Measurements from ENCODE around the gene NTN5.
"Not testable (repeated sequence)": the region's sequence is repeated elsewhere in the genome, so short reads cannot be mapped to it uniquely, and the experiment has no call there.

The NTN5 gene

GRCh38 chr19:48672994-48673393 is at the start of gene NTN5:
Gene NTN5, minus strand, starts transcription at chr19:48673017. Its CDS starts 2,031 bp downstream, at chr19:48670986.
- no peak for DNase-seq

GRCh38 chr19:48722196-48722708 is 49.4 kb upstream of the NTN5 start:
- DNase-seq = no peak

- DNase-seq = peak; percentile 93
Measured at GRCh38 chr19:48720613-48721296, 47.9 kb upstream of the NTN5 start.

GRCh38 chr19:48720251-48720612 is 47.4 kb upstream of the NTN5 start:
- no peak for DNase-seq

- DNase-seq = no peak
Measured at GRCh38 chr19:48719263-48720171, 46.7 kb upstream of the NTN5 start, which contains the start of gene MAMSTR. Gene MAMSTR, minus strand, starts transcription at chr19:48719725. Its CDS starts 694 bp downstream, at chr19:48719031.

GRCh38 chr19:48718711-48719231 is 46.0 kb upstream of the NTN5 start:
- no peak for DNase-seq

GRCh38 chr19:48718106-48718505 is 45.3 kb upstream of the NTN5 start:
- DNase-seq = not testable (repeated sequence)

GRCh38 chr19:48716562-48717291 is 43.9 kb upstream of the NTN5 start:
- DNase-seq = no peak

- DNase-seq = no peak
Measured at GRCh38 chr19:48715681-48716171, 42.9 kb upstream of the NTN5 start.

GRCh38 chr19:48714759-48715675 is 42.2 kb upstream of the NTN5 start:
- no peak for DNase-seq

- peak; percentile 98 for DNase-seq
Measured at GRCh38 chr19:48713864-48714755, 41.3 kb upstream of the NTN5 start.

- DNase-seq = no peak
Measured at GRCh38 chr19:48713041-48713863, 40.4 kb upstream of the NTN5 start.

GRCh38 chr19:48711106-48711662 is 38.4 kb upstream of the NTN5 start:
- DNase-seq = no peak

GRCh38 chr19:48708471-48708870 is 35.7 kb upstream of the NTN5 start:
- DNase-seq = no peak

GRCh38 chr19:48705431-48705830 is 32.6 kb upstream of the NTN5 start:
- DNase-seq = no peak

GRCh38 chr19:48703316-48703715 is 30.5 kb upstream of the NTN5 start:
- no peak for DNase-seq

GRCh38 chr19:48702701-48703100 is 29.9 kb upstream of the NTN5 start:
- no peak for DNase-seq

GRCh38 chr19:48698046-48698445 is 25.2 kb upstream of the NTN5 start:
- DNase-seq = no peak

- peak; percentile 63 for DNase-seq
Measured at GRCh38 chr19:48696353-48697010, 23.7 kb upstream of the NTN5 start.

Measured in activated CD8-positive, alpha-beta memory T cell treated with anti-CD3 and anti-CD28 coated beads for 24 hours (primary cell).